ENCODE results near the gene CASKIN2.

The CASKIN2 gene

GRCh38 chr17:75515496-75516254, at the start of gene CASKIN2:
Gene CASKIN2, minus strand, starts transcription at chr17:75515537. Its CDS starts 1,733 bp downstream, at chr17:75513804.
- peak; percentile 87 for DNase-seq

- no peak for DNase-seq
These were observed 49.7 kb upstream of the CASKIN2 start for GRCh38 chr17:75565066-75565465.

GRCh38 chr17:75564195-75564594, 48.9 kb upstream of the CASKIN2 start:
- DNase-seq: no peak

- DNase-seq: no peak
These were observed 47.9 kb upstream of the CASKIN2 start for GRCh38 chr17:75563063-75563758.

- no peak for DNase-seq
These were observed 46.7 kb upstream of the CASKIN2 start for GRCh38 chr17:75561927-75562603.

- DNase-seq: no peak
These were observed 44.7 kb upstream of the CASKIN2 start for GRCh38 chr17:75559958-75560533.

- no peak for DNase-seq
These were observed 43.6 kb upstream of the CASKIN2 start for GRCh38 chr17:75558666-75559530.

GRCh38 chr17:75557852-75558665, 42.7 kb upstream of the CASKIN2 start:
- DNase-seq: no peak

- DNase-seq: peak; percentile 68
These were observed 41.9 kb upstream of the CASKIN2 start for GRCh38 chr17:75557075-75557851.

GRCh38 chr17:75555679-75556153, 40.4 kb upstream of the CASKIN2 start:
- DNase-seq: no peak

- no peak for DNase-seq
These were observed 38.2 kb upstream of the CASKIN2 start for GRCh38 chr17:75553295-75554110.

- no peak for DNase-seq
These were observed 37.3 kb upstream of the CASKIN2 start for GRCh38 chr17:75552425-75553294.

GRCh38 chr17:75551266-75551665, 35.9 kb upstream of the CASKIN2 start:
- no peak for DNase-seq

- DNase-seq: no peak
These were observed 34.8 kb upstream of the CASKIN2 start for GRCh38 chr17:75550139-75550465.

GRCh38 chr17:75549246-75550138, 34.2 kb upstream of the CASKIN2 start:
- peak; percentile 52 for DNase-seq

GRCh38 chr17:75548813-75549212, 33.5 kb upstream of the CASKIN2 start:
- DNase-seq: no peak

- DNase-seq: no peak
These were observed 31.8 kb upstream of the CASKIN2 start for GRCh38 chr17:75547091-75547490.

- DNase-seq: no peak
These were observed 30.8 kb upstream of the CASKIN2 start for GRCh38 chr17:75546181-75546580.

All from NCI-H1092 (cell line).